ENCODE measurements around the gene SPON1.

DNA sequence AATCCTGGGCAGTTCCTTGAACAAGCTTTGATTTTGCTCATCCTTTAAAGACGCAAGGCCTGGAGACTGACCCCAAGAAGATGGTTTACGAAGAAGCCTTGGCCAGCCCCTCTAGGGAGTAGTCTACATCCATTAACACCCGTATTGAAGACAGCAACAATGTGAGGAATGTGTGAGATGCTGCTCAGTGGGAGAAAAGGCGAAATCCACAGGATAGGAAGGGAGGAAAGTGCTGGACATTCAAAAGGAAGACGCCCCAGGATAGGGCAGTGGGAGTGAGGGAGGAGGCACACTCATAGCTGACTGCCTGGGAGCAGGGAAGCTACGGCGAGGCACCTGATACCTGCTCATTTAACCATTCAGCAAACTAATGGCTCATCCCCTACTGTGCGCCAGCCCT, 282.4 kb downstream of the SPON1 start:
- no peak for TF ChIP-seq EZH2phosphoT487 (IDR thresholded peaks at IDR 0.05; ENCODE audit: insufficient read depth, low read depth)
- no peak for TF ChIP-seq EZH2 (IDR thresholded peaks at IDR 0.05; ENCODE audit: insufficient read depth, poor library complexity, severe bottlenecking)

Data from GM23248 (cell line).